Stromal cell of bone marrow (primary cell): Measurements from ENCODE around the gene REM2.

Experiments used
- DNase-seq: peaks from one replicate; pipeline ENCODE4 v3.0.0-alpha.2; 2012; ENCODE audit warnings: low read depth

The REM2 gene

GRCh38 chr14:22875003-22875747 lies 7.8 kb upstream of the REM2 start:
- no peak for DNase-seq

DNA sequence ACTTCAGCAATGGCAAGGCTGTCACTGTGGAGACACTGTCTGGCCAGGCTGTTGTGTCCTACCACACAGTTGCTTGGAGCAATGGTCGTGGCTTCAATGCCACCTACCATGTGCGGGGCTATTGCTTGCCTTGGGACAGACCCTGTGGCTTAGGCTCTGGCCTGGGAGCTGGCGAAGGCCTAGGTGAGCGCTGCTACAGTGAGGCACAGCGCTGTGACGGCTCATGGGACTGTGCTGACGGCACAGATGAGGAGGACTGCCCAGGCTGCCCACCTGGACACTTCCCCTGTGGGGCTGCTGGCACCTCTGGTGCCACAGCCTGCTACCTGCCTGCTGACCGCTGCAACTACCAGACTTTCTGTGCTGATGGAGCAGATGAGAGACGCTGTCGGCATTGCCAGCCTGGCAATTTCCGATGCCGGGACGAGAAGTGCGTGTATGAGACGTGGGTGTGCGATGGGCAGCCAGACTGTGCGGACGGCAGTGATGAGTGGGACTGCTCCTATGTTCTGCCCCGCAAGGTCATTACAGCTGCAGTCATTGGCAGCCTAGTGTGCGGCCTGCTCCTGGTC lies 7.2 kb upstream of the REM2 start:
- no peak for DNase-seq

DNA sequence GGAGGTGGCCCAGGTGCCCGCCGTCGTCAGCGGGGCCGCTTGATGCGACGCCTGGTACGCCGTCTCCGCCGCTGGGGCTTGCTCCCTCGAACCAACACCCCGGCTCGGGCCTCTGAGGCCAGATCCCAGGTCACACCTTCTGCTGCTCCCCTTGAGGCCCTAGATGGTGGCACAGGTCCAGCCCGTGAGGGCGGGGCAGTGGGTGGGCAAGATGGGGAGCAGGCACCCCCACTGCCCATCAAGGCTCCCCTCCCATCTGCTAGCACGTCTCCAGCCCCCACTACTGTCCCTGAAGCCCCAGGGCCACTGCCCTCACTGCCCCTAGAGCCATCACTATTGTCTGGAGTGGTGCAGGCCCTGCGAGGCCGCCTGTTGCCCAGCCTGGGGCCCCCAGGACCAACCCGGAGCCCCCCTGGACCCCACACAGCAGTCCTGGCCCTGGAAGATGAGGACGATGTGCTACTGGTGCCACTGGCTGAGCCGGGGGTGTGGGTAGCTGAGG lies 6.0 kb upstream of the REM2 start:
- no peak for DNase-seq

GRCh38 chr14:22878271-22879246 lies 4.5 kb upstream of the REM2 start:
- no peak for DNase-seq

GRCh38 chr14:22882064-22882463 lies 958 bp upstream of the REM2 start:
- DNase-seq, result no peak

DNA sequence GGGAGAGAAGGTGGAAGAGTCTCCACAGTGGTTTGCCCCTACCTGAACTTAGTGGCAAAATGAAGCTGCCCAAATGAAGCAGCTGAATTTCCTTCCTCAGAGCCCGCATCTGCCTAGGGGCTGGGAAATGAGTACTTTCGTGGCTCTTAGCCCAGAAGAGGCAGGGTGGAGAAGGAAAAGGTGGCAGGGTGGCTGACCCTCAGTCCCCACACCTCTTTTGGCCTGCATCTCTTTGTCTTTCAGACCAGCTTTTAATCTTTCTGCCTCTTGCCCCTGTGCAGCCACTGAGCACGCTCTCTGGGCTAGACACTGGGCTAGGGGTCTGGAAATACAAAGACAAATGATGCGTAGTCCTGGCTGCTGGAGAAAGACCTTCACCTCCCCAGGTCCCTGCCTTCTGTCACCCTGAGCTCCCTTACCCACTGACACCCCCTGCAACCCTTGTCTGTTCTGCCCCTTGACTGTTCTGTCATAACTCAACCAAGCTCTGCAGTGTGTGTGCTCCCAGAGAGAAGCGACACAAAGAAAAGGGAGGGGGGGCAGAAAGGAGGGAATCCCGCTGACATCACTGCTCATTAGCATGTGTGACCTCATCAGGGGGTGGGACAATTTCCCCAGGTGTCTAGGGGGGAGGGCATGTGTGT lies 371 bp upstream of the REM2 start:
- DNase-seq, result peak; percentile 7

DNA sequence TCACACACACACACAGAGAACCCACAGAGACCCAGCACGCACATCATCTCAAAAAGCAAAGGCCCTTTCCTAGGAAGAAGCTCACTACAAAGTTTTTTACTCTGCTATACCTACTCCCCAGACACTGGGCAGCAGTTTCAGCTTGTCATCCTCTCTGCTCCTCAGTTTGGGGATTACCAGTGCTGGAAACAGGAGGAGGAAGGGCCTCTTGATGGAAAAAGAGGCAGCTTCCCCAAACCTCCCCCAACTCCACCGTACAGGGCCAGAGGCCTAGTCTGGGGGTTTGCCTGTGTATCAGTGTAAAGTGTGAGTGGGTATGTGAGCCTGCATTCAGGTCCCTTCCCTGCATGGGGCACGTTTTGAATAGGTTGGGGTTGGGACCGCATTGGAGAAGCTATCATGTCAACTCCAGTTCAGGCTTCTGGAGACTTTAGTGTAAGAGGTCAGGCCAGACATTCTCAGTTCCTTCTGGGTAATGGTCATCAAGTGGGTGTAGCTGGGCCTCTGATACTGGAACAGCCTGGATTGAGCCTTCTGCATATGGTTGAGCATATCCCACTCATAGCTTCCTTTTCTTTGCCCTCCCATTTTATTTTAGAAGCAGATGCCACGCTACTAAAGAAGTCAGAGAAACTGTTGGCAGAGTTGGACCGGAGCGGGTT lies 1.2 kb downstream of the REM2 start:
- DNase-seq, result no peak

- DNase-seq, result no peak
Measured at GRCh38 chr14:22884738-22885523, 1.9 kb downstream of the REM2 start.

DNA sequence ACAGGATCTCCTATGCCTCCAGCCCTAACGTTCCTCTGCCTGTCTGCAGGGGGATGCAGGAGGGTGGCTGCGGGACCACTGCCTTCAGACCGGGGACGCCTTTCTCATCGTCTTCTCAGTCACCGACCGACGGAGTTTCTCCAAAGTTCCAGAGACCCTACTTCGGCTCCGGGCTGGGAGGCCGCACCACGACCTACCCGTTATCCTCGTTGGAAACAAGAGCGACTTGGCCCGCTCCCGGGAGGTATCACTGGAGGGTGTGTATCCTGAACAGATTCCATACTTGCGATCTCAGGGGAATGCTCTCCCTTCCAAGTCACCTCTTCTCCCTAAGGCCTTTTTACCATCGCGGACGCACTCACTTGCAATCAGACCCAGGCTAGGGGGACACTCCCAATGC lies 3.0 kb downstream of the REM2 start:
- DNase-seq, result no peak

DNA sequence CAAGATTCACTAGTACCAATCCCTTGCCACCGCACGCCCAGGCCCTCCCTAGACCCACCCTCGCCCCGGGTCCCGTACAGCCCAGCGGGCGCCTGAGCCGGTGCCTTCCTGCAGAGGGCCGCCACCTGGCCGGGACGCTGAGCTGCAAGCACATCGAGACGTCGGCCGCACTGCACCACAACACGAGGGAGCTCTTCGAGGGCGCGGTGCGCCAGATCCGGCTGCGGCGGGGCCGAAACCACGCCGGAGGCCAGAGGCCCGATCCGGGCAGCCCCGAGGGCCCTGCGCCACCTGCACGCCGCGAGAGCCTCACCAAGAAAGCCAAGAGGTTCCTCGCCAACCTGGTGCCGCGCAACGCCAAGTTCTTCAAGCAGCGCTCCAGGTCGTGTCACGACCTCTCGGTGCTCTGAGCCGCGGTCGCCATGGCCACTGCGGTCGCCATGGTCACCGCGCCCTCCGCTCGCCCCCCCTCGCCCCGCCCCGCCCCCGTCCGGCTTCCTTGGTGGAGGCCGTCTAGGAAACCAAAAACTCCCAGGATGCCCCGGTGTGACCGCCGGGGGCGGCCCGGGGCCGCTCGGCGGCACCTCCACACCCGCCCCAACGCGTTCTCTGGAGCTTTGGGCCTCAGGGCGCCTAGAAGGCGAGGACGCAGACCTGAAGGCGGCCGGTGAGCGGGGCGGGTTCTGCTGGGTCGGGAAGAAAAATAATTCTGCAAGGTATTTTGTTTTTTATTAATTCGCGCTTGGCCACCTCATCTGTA lies 3.7 kb downstream of the REM2 start:
- DNase-seq, result peak; percentile 36

- DNase-seq, result peak; percentile 43
Measured at GRCh38 chr14:22887260-22887989, 4.4 kb downstream of the REM2 start.

DNA sequence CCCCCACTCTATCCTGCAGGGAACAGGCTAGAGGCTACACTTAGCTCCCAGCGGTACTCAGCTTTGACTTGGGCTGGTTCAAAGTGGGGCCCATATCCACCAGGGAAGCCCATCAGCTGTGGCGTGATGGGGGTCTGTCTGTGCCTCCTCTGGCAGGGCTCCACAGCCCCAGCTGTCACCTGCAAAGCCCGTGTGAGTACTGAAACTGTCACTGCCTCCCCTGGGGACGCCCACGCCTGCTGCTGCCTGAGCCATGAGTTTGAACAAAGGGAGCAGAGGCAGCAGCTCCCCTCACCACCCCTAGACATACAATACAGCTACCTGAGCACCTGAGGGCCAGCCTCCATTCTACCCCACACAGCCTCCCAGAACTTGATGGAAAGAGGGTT lies 5.0 kb downstream of the REM2 start:
- no peak for DNase-seq

- DNase-seq, result no peak
Measured at GRCh38 chr14:22888662-22889061, 5.6 kb downstream of the REM2 start.

- DNase-seq, result no peak
Measured at GRCh38 chr14:22890416-22890815, 7.4 kb downstream of the REM2 start.

GRCh38 chr14:22892488-22892887 lies 9.5 kb downstream of the REM2 start:
- no peak for DNase-seq

- no peak for DNase-seq
Measured at GRCh38 chr14:22893706-22894105, 10.7 kb downstream of the REM2 start.

- no peak for DNase-seq
Measured at GRCh38 chr14:22895402-22895801, 12.4 kb downstream of the REM2 start.

- no peak for DNase-seq
Measured at GRCh38 chr14:22896356-22896755, 13.3 kb downstream of the REM2 start.

DNA sequence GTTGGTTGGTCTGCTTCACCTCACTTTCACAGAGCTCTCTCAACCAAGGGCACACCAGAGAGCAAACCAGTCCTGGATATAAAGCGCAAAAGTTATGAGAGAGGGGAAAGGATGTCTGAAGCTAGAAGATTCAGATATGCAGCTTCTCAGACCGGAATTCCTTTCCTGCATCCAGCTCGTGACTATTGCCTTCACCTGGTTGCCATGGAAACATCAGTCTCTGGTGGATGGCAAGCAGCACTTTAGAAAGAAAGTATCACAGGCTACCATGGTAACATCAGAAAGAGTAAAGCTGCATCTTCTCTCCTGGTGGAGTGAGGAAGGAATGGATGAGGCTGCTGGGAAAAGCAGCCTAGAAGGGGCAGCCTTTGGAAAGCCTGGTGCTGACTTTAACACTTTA lies 13.7 kb downstream of the REM2 start:
- DNase-seq, result no peak
